ENCODE results near the gene UBE2O.

GRCh38 chr17:76420356-76421043 is 32.5 kb downstream of the UBE2O start:
- no peak for TF ChIP-seq CTCF (conservative IDR thresholded peaks at IDR 0.05; ENCODE audit: low read depth, low read length)
- no peak for TF ChIP-seq EZH2 (IDR thresholded peaks at IDR 0.05; ENCODE audit: borderline replicate concordance, low read depth, low read length, poor library complexity, severe bottlenecking)
